Osteocyte (in vitro differentiated cells): Measurements from ENCODE around the gene RAB44. TPM values are rescaled to one million over a fixed set of nuclear protein-coding genes. Genes with fewer than 3 reads are reported as not detected.

Source experiments
- DNase-seq: peaks from one replicate; pipeline ENCODE4 v3.0.0; 2021; ENCODE audit warnings: mixed read lengths; ENCODE audit not compliant: unreplicated experiment; ENCODE audit errors: extremely low spot score
- H3K27ac Mint-ChIP-seq: one replicate; pipeline ENCODE4 v1.8.0; 2021; ENCODE audit warnings: mild to moderate bottlenecking, mixed read lengths; ENCODE audit not compliant: unreplicated experiment
- H3K27me3 Mint-ChIP-seq: one replicate; pipeline ENCODE4 v1.8.0; 2021; ENCODE audit warnings: mixed read lengths; ENCODE audit not compliant: unreplicated experiment
- H3K36me3 Mint-ChIP-seq: one replicate; pipeline ENCODE4 v1.8.0; 2021; ENCODE audit warnings: mixed read lengths; ENCODE audit not compliant: unreplicated experiment
- H3K4me1 Mint-ChIP-seq: one replicate; pipeline ENCODE4 v1.8.0; 2021; ENCODE audit warnings: mixed read lengths; ENCODE audit not compliant: unreplicated experiment
- H3K4me3 Mint-ChIP-seq: one replicate; pipeline ENCODE4 v1.8.0; 2021; ENCODE audit warnings: mild to moderate bottlenecking, moderate library complexity, mixed read lengths; ENCODE audit not compliant: unreplicated experiment
- H3K9me3 Mint-ChIP-seq: one replicate; pipeline ENCODE4 v1.8.0; 2021; ENCODE audit warnings: mixed read lengths; ENCODE audit not compliant: unreplicated experiment
- CTCF ChIP-seq: fragments of 200-600 bp; sonication (generic); IDR thresholded peaks from 2 replicates; pipeline ENCODE4 v1.5.0; 2021; ENCODE audit warnings: antibody characterized with exemption, mild to moderate bottlenecking, moderate library complexity
- total RNA-seq: library from RNA; stranded (reverse); gene quantifications from 2 replicates; pipeline ENCODE4 v1.2.1, GENCODE V29; 2021

RAB44 gene
- total RNA-seq, 1 donor from 2014 or later, result not detected

- Mint-ChIP-seq H3K27ac (no peak overlapping the region), H3K9me3 (no peaks in the 10 kb centered on the region), H3K4me3 (no peak overlapping the region), H3K27me3 (no peaks in the 10 kb centered on the region), H3K36me3 (no peaks in the 10 kb centered on the region), H3K4me1 (peaks cover 12% of the 10 kb centered on the region)
- no peak for DNase-seq
- no peak for TF ChIP-seq CTCF
These were observed 33.1 kb downstream of the RAB44 start for GRCh38 chr6:36730424-36731380.

DNA sequence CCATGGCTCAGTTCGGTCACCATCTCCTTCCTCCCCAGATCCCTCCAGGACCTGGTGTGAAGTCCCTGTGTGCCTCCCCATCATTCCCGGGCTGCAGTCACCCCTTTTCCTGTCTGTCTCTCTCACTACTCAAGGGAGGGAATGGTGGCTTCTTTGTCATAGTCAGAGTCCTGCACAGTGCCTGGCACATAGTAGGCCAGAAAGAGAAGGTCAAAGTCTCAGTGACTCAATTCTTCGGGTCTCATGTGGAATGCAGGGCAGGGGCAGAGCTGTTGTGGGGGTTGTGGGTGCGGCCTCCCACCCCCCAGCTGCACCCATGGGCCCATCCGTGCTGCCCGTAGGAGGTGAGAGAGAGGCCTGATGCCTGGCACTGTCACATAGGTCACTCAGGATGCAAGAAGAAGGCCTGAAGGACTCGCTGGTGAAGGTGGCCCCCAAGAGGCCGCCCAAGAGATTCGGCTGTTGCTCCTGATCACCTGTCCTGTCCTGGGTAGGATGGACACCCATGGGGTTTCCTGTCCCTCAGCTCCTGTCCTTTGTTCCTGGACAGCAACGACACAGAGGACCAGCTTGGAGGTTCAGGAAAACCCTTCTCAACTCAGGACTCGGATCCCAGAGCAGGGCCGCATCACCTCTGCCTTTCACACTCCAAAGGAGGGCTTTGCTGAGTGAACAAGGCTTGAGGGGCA lies 34.1 kb downstream of the RAB44 start:
- Mint-ChIP-seq H3K9me3 (no peaks in the 10 kb centered on the region), H3K27ac (no peak overlapping the region), H3K36me3 (no peaks in the 10 kb centered on the region), H3K27me3 (no peaks in the 10 kb centered on the region), H3K4me1 (peaks cover 12% of the 10 kb centered on the region), H3K4me3 (no peak overlapping the region)
- DNase-seq, result no peak
- TF ChIP-seq CTCF, result no peak

- no peak for DNase-seq
- H3K36me3 Mint-ChIP-seq, result no peaks in the 10 kb centered on the region
- no peak overlapping the region for H3K27ac Mint-ChIP-seq
- H3K27me3 Mint-ChIP-seq, result no peaks in the 10 kb centered on the region
- TF ChIP-seq CTCF, result no peak
- H3K9me3 Mint-ChIP-seq, result no peaks in the 10 kb centered on the region
- H3K4me3 Mint-ChIP-seq, result no peak overlapping the region
- peaks cover 10% of the 10 kb centered on the region for H3K4me1 Mint-ChIP-seq
These were observed 35.7 kb downstream of the RAB44 start for GRCh38 chr6:36733300-36733699.

DNA sequence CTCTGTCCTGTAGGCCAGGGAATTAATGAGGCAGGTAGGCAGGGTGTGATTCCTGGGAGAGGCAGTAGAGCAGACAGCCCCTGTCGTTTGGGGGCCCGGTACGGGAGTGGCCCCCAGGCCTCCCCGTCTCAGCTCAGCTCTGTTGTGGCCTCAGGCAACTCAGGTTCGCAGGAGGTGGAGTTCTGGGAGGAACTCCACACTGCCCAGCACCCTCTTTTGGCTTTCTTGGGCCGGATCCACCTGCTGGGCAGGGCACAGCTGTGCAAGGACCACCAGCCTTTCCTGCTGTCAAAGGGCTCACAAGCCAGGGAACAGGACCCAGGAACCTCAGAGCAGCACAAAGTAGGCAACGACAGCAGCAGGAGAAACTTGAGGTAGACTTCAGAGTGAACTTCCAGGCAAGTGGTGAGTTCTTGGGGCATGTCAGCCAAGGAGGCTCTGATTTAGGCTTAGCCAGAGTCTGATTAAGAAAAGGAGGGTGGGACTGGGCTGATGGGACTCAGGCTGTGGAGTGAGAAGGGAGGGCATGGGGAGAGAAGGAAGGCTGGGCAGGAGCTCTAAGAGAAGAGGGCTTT lies 36.9 kb downstream of the RAB44 start:
- H3K27me3 Mint-ChIP-seq, result no peaks in the 10 kb centered on the region

More for the DNA sequence above, 36.9 kb downstream of the RAB44 start:
- no peak for DNase-seq
- Mint-ChIP-seq H3K36me3 (no peaks in the 10 kb centered on the region), H3K9me3 (no peaks in the 10 kb centered on the region), H3K27ac (no peak overlapping the region), H3K4me3 (no peak overlapping the region), H3K4me1 (peaks cover 4% of the 10 kb centered on the region)
- no peak for TF ChIP-seq CTCF
